Left ventricle myocardium inferior (tissue), 1 donor: ENCODE results near the gene LGALS14. TPM values are rescaled to one million over a fixed set of nuclear protein-coding genes. Genes with fewer than 3 reads are reported as not detected.

Source experiments
- DNase-seq: peaks from one replicate; pipeline ENCODE4 v3.0.0-alpha.2; 2020
- H3K27ac ChIP-seq: fragments of 200-600 bp; replicated peaks from 2 replicates; pipeline ENCODE4 v1.8.0; 2021
- H3K27me3 ChIP-seq: fragments of 200-600 bp; 2 replicates; pipeline ENCODE4 v1.8.0; 2021; ENCODE audit warnings: low read depth
- H3K36me3 ChIP-seq: fragments of 200-600 bp; 2 replicates; pipeline ENCODE4 v1.8.0; 2021
- H3K4me1 ChIP-seq: fragments of 200-600 bp; 2 replicates; pipeline ENCODE4 v1.8.0; 2021
- H3K4me3 ChIP-seq: fragments of 200-600 bp; 2 replicates; pipeline ENCODE4 v1.8.0; 2021; ENCODE audit warnings: mild to moderate bottlenecking, moderate library complexity
- H3K9me3 ChIP-seq: fragments of 200-600 bp; replicated peaks from 2 replicates; pipeline ENCODE4 v1.8.0; 2021
- intact Hi-C: fragments of 100-400 bp; cut with micrococcal nuclease; formaldehyde crosslinking; loops from one replicate; pipeline ENCODE4 v1.11.0; 2022
- total RNA-seq: library from RNA; stranded (reverse); fragmentation: NEBNext Ultra II Directional; extraction: Animal tissue kit (Norgen Biotek cat#: 25700); gene quantifications from one replicate; pipeline ENCODE4 v1.2.1, GENCODE V29; 2021
- TF ChIP-seq, protein P1 (sequence below): fragments of 200-600 bp; IDR thresholded peaks from 2 replicates; pipeline ENCODE4 v1.8.0; 2021; ENCODE audit warnings: antibody characterized with exemption, mild to moderate bottlenecking, borderline replicate concordance
- donor health status: DM: no; HTN: yes; CAD: no; lungs with severe emphysema.

LGALS14 gene
- total RNA-seq, 1 donor from 2014 or later = not detected

DNA sequence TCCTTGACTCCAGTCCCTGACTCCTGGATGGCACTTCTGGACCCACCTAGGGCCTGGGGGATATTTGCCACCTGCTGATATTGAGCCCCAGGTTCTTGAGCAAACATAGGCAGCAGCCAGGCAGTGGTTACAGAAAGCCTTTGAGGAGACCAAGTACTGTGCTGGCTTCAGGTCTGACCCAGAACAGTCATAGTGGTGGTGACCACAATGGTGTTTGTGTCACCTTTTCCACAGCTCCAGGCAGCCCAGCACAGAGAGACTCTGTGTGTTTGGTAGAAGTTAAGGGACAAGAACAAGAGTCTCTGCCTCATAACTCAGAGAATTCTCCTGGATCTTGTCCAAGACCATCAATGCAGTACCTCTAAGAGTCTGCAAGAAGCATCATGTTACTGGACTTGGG lies 48.1 kb downstream of the LGALS14 start:
- no peak overlapping the region for H3K27ac ChIP-seq
- H3K27me3 ChIP-seq = peaks cover 69% of the 10 kb centered on the region
- TF ChIP-seq, protein P1, sequence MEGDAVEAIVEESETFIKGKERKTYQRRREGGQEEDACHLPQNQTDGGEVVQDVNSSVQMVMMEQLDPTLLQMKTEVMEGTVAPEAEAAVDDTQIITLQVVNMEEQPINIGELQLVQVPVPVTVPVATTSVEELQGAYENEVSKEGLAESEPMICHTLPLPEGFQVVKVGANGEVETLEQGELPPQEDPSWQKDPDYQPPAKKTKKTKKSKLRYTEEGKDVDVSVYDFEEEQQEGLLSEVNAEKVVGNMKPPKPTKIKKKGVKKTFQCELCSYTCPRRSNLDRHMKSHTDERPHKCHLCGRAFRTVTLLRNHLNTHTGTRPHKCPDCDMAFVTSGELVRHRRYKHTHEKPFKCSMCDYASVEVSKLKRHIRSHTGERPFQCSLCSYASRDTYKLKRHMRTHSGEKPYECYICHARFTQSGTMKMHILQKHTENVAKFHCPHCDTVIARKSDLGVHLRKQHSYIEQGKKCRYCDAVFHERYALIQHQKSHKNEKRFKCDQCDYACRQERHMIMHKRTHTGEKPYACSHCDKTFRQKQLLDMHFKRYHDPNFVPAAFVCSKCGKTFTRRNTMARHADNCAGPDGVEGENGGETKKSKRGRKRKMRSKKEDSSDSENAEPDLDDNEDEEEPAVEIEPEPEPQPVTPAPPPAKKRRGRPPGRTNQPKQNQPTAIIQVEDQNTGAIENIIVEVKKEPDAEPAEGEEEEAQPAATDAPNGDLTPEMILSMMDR = no peak
- no peaks in the 10 kb centered on the region for H3K36me3 ChIP-seq
- no peak overlapping the region for H3K4me3 ChIP-seq
- intact Hi-C loops = no loop called here
- no peak for DNase-seq
- H3K4me1 ChIP-seq = no peaks in the 10 kb centered on the region
- no peaks in the 10 kb centered on the region for H3K9me3 ChIP-seq

GRCh38 chr19:39752795-39753194 lies 48.5 kb downstream of the LGALS14 start:
- intact Hi-C loops = no loop called here
- Histone ChIP-seq H3K9me3 (no peaks in the 10 kb centered on the region), H3K4me1 (no peaks in the 10 kb centered on the region), H3K36me3 (no peaks in the 10 kb centered on the region), H3K4me3 (no peak overlapping the region), H3K27ac (no peak overlapping the region), H3K27me3 (peaks cover 69% of the 10 kb centered on the region)
- TF ChIP-seq, protein P1 = no peak
- DNase-seq = no peak

- Histone ChIP-seq H3K9me3 (no peaks in the 10 kb centered on the region), H3K27me3 (peaks cover 84% of the 10 kb centered on the region), H3K4me3 (no peak overlapping the region), H3K36me3 (no peaks in the 10 kb centered on the region), H3K4me1 (no peaks in the 10 kb centered on the region), H3K27ac (no peak overlapping the region)
- DNase-seq = no peak
- intact Hi-C loops = no loop called here
- TF ChIP-seq, protein P1 = no peak
Observed at GRCh38 chr19:39754544-39754943, 50.3 kb downstream of the LGALS14 start.

- TF ChIP-seq, protein P1 = no peak
- Histone ChIP-seq H3K9me3 (no peaks in the 10 kb centered on the region), H3K27ac (no peak overlapping the region), H3K4me3 (no peak overlapping the region), H3K36me3 (no peaks in the 10 kb centered on the region), H3K27me3 (peaks cover 86% of the 10 kb centered on the region), H3K4me1 (no peaks in the 10 kb centered on the region)
- DNase-seq = no peak
- intact Hi-C loops = no loop called here
Observed at GRCh38 chr19:39754971-39755370, 50.7 kb downstream of the LGALS14 start.

Other genes with a start within 250 kb of the LGALS14 start
- gene TIMM50, start 223.6 kb upstream of the LGALS14 start, total RNA-seq = 73.8 TPM
- not detected for gene DLL3, start 205.5 kb upstream of the LGALS14 start, total RNA-seq
- gene SELENOV, start 189.3 kb upstream of the LGALS14 start, total RNA-seq = not detected
- gene EID2B, start 171.6 kb upstream of the LGALS14 start, total RNA-seq = 2.1 TPM
- 9.8 TPM for gene EID2, start 164.3 kb upstream of the LGALS14 start, total RNA-seq
- gene LGALS13, start 102.0 kb upstream of the LGALS14 start, total RNA-seq = not detected
- gene LGALS16, start 48.6 kb upstream of the LGALS14 start, total RNA-seq = not detected
- gene CLC, start 33.5 kb downstream of the LGALS14 start, total RNA-seq = not detected
- not detected for gene LEUTX, start 74.4 kb downstream of the LGALS14 start, total RNA-seq
- 30.2 TPM for gene DYRK1B, start 129.7 kb downstream of the LGALS14 start, total RNA-seq
- 63.1 TPM for gene FBL, start 141.9 kb downstream of the LGALS14 start, total RNA-seq
- gene FCGBP, start 230.2 kb downstream of the LGALS14 start, total RNA-seq = 4.1 TPM